ENCODE measurements around the gene ZNHIT2. TPM values are rescaled to one million over a fixed set of nuclear protein-coding genes. Genes with fewer than 3 reads are reported as not detected.

Gene ZNHIT2
- total RNA-seq, 1 donor from 2014 or later, result 8.1 TPM

DNA sequence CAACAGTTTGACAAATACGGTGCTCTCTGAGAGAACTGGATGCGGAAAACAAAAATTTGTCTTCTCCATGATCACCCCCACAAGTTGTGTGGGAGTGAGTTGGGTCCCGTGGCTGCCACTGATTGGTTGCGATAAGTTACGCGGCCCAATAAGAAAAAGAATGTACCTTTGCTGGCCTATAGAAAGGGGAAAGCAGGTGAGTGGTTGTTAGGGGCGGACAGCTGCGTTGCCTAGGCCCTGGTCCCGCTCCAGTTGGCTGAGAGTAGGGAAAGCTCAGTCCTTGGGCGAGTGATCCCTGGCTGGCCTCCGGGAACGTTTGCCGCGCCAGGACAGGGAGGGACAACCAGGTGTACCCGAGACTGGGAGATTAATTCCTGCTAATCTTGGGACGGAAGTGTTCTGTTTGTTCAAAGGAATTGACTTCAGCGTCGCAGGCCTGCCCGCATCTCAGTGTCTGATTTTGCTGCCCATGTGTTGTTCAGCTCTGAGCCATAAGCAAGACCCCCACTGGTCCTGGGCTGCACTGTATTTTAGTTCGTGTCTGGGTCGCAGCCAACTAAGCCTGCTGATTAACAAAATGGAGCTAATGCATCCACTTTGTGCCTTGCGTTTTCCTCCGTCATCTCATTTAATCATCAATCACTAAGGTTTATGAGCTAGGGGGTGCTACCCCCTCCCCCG is 17.6 kb upstream of the ZNHIT2 start:
- peak overlapping the region; percentile 100 for H3K27ac Mint-ChIP-seq (ENCODE audit: unreplicated experiment)
- peaks cover 4% of the 10 kb centered on the region for H3K27me3 Mint-ChIP-seq (ENCODE audit: low read depth, unreplicated experiment)
- no peaks in the 10 kb centered on the region for H3K9me3 Mint-ChIP-seq (ENCODE audit: unreplicated experiment)
- TF ChIP-seq EZH2 (IDR thresholded peaks at IDR 0.05; ENCODE audit: insufficient read depth, low read length), result no peak
- TF ChIP-seq, protein P1, sequence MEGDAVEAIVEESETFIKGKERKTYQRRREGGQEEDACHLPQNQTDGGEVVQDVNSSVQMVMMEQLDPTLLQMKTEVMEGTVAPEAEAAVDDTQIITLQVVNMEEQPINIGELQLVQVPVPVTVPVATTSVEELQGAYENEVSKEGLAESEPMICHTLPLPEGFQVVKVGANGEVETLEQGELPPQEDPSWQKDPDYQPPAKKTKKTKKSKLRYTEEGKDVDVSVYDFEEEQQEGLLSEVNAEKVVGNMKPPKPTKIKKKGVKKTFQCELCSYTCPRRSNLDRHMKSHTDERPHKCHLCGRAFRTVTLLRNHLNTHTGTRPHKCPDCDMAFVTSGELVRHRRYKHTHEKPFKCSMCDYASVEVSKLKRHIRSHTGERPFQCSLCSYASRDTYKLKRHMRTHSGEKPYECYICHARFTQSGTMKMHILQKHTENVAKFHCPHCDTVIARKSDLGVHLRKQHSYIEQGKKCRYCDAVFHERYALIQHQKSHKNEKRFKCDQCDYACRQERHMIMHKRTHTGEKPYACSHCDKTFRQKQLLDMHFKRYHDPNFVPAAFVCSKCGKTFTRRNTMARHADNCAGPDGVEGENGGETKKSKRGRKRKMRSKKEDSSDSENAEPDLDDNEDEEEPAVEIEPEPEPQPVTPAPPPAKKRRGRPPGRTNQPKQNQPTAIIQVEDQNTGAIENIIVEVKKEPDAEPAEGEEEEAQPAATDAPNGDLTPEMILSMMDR (IDR thresholded peaks at IDR 0.05; ENCODE audit: insufficient read depth, low read depth, low read length), result no peak
- peak overlapping the region; percentile 99 for H3K27ac ChIP-seq (ENCODE audit: low read depth, low read length)
- H3K27me3 ChIP-seq (ENCODE audit: insufficient read depth, low read length), result no peaks in the 10 kb centered on the region
- peak overlapping the region; percentile 98 for H3K4me2 ChIP-seq (ENCODE audit: low read length)
- peak overlapping the region; percentile 99 for H3K4me3 Mint-ChIP-seq (ENCODE audit: unreplicated experiment)
- FAIRE-seq (peak; percentile 80), DNase-seq (ENCODE audit: low read depth) (peak; percentile 97)
- H3K79me2 ChIP-seq (ENCODE audit: insufficient read depth, low read length), result peaks cover 38% of the 10 kb centered on the region
- H3K36me3 ChIP-seq (ENCODE audit: insufficient read depth, low read length), result peaks cover 12% of the 10 kb centered on the region
- H3K36me3 Mint-ChIP-seq (ENCODE audit: low read depth, unreplicated experiment), result peaks cover 14% of the 10 kb centered on the region
- peak overlapping the region; percentile 88 for H3K4me3 ChIP-seq (ENCODE audit: insufficient read depth, low read depth, low read length)
- no peaks in the 10 kb centered on the region for H3K9me3 ChIP-seq (ENCODE audit: insufficient read depth, low read depth, low read length)
- peaks cover 13% of the 10 kb centered on the region for H3K4me1 ChIP-seq (ENCODE audit: insufficient read depth, low read length)
- H2AFZ ChIP-seq (ENCODE audit: low read depth, low read length), result peak overlapping the region; percentile 85
- H4K20me1 ChIP-seq (ENCODE audit: insufficient read depth, low read length), result peaks cover 36% of the 10 kb centered on the region
- H3K4me1 Mint-ChIP-seq (ENCODE audit: low read depth, unreplicated experiment), result peaks cover 8% of the 10 kb centered on the region
- H3K9ac ChIP-seq (ENCODE audit: low read length), result peak overlapping the region; percentile 98

DNA sequence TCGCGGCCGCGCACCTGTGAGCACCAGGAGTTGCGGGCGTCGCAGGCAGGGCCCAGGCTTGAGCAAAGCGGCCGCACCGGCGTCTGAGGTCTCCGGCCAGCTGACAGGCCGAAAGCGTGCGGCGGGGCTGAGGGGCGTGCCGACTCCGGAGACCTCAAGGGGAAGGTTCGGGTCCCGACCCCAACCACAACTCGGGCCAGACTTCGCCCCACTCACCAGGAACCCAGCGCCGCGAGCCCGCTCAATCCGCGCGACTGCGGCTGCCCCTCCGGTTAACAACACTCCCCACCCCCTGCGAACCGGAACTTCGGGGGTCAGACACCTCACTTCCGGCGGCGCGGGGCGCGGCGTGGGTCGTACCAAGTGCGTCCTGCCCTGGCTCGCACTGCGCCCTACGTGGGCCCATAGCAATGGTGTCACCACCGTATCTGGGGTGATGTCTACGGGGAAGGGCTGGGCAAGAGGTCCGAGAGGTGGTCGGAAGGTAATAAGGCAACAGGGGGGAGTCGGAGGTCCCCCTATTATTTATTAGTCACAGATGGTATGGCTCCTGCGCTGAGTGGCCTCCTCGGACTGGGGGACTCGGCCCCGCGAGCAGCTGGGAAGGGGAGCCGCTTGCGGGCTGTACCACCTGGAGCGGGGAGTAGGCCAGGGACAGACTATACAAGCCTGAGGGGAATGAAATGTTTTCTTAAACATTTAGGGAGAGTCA is 16.9 kb upstream of the ZNHIT2 start, which contains the start of gene SYVN1:
Gene SYVN1 (minus strand): TSS at position 280 of the 712 bp plus-strand sequence. CDS start 918 bp downstream, outside the sequence.
- H2AFZ ChIP-seq (ENCODE audit: low read depth, low read length), result peak within 1 kb of the TSS; percentile 85
- peaks cover 14% of the 10 kb centered on the region for H3K36me3 Mint-ChIP-seq (ENCODE audit: low read depth, unreplicated experiment)
- TF ChIP-seq, protein P1 (IDR thresholded peaks at IDR 0.05; ENCODE audit: insufficient read depth, low read depth, low read length), result no peak
- no peak for TF ChIP-seq EZH2 (IDR thresholded peaks at IDR 0.05; ENCODE audit: insufficient read depth, low read length)
- DNase-seq (ENCODE audit: low read depth) (peak; percentile 83), FAIRE-seq (no peak)
- peaks cover 38% of the 10 kb centered on the region for H3K79me2 ChIP-seq (ENCODE audit: insufficient read depth, low read length)
- H3K9ac ChIP-seq (ENCODE audit: low read length), result peak within 1 kb of the TSS; percentile 98
- H3K27ac Mint-ChIP-seq (ENCODE audit: unreplicated experiment), result peak within 1 kb of the TSS; percentile 100
- H3K4me1 Mint-ChIP-seq (ENCODE audit: low read depth, unreplicated experiment), result peaks cover 8% of the 10 kb centered on the region
- peaks cover 17% of the 10 kb centered on the region for H3K36me3 ChIP-seq (ENCODE audit: insufficient read depth, low read length)
- H3K27ac ChIP-seq (ENCODE audit: low read depth, low read length), result peak within 1 kb of the TSS; percentile 99
- peak within 1 kb of the TSS; percentile 99 for H3K4me3 Mint-ChIP-seq (ENCODE audit: unreplicated experiment)
- no peaks in the 10 kb centered on the region for H3K9me3 ChIP-seq (ENCODE audit: insufficient read depth, low read depth, low read length)
- H4K20me1 ChIP-seq (ENCODE audit: insufficient read depth, low read length), result peaks cover 43% of the 10 kb centered on the region
- H3K9me3 Mint-ChIP-seq (ENCODE audit: unreplicated experiment), result no peaks in the 10 kb centered on the region
- no peaks in the 10 kb centered on the region for H3K27me3 Mint-ChIP-seq (ENCODE audit: low read depth, unreplicated experiment)
- peak within 1 kb of the TSS; percentile 98 for H3K4me2 ChIP-seq (ENCODE audit: low read length)
- no peaks in the 10 kb centered on the region for H3K27me3 ChIP-seq (ENCODE audit: insufficient read depth, low read length)
- H3K4me1 ChIP-seq (ENCODE audit: insufficient read depth, low read length), result peaks cover 13% of the 10 kb centered on the region
- H3K4me3 ChIP-seq (ENCODE audit: insufficient read depth, low read depth, low read length), result peak within 1 kb of the TSS; percentile 88

Measured in astrocyte (in vitro differentiated cells and primary cell).